Left forelimb (tissue), 1 donor: ENCODE measurements around the gene FIBCD1.

Source experiments
- DNase-seq: peaks from one replicate; pipeline ENCODE4 v3.0.0-alpha.2; 2018; ENCODE audit warnings: low spot score

The FIBCD1 gene

GRCh38 chr9:130858739-130859705 lies 80.0 kb downstream of the FIBCD1 start:
- DNase-seq = no peak

DNA sequence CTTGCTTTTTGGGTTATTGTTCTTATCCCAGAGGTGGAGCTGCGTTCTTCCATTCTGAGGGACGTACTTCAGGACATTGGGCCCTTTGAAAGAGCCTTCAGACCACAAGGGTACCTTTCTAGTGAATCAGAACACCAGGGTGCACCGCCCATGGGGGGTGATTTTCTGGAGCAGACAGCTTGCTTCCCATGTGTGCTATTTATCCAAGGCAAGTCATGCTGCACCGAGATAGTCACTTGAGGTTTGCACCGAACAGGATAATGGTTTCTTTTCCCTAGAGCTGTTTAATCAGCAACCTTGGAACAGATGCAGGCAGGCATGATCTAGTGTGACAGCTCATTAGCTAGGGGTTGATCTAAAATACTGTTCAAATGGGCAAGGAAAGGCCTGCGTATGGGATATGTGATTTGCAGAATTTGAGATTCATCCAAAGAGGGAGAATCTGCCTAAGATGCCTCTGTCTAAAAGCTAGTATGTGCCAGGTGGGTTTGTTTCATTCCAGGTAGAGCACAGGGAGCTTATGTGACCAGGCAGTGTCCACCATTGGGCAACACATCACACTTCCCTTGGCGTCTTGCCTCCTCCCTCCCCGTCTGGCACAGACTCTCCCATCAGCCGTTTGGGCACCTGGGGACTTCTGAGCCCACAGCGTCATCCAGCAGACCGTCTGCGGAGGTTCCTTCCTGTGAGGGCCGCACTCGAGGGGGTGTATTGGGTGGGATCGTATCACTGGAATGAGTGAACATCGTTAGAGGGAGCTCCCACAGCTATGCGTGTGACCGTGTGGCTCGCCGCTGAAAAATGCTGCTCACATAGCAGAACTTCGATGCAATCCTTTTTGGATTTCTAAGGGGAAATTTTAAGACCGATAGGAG lies 80.9 kb downstream of the FIBCD1 start:
- DNase-seq = no peak

DNA sequence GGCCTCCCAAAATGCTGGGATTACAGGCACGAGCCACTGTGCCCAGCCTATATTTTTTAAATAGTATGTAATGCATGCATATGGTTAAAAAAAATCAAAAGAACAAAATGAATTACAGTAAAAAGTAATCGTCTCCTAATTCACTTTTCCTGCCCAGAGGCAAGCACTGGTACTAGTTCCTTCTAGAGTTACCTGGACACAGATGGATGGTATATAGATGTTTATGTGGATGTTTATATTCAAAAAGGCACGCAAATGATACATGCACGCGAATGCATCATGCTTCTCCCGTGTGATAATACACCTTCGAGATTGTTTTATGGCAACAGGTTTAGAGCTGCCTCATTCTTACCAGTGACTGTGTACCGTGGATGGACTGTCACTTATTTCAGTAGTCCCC lies 82.6 kb downstream of the FIBCD1 start:
- no peak for DNase-seq

GRCh38 chr9:130854835-130855234 lies 84.2 kb downstream of the FIBCD1 start:
- no peak for DNase-seq

DNA sequence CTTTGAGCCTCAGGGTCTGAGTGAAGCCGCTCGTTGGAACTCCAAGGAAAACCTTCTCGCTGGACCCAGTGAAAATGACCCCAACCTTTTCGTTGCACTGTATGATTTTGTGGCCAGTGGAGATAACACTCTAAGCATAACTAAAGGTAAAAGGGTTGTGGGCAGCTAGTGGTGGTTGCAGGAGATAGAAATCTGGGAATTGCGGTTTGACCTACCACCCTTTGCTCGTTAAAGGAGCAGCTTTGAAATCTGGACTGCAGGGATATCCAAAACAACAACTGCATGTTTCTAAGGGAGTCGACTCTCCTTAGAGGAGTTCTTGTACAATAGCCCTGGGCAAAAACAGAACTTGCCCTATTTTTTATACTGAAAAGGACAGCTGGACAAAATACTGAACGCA lies 85.0 kb downstream of the FIBCD1 start:
- DNase-seq = no peak

- no peak for DNase-seq
Observed at GRCh38 chr9:130852801-130853200, 86.2 kb downstream of the FIBCD1 start.
